A673 (cell line): Measurements from ENCODE around the gene TECR.

ENCODE experiments used
- EZH2 ChIP-seq: fragments of 200-600 bp; sonication (generic); IDR thresholded peaks from 2 replicates; pipeline ENCODE4 v1.6.1; 2017; ENCODE audit warnings: borderline replicate concordance, low read depth, mild to moderate bottlenecking, mixed read lengths, antibody characterized with exemption, low read length; ENCODE audit not compliant: poor library complexity, severe bottlenecking
- TF ChIP-seq, protein P1 (sequence below): fragments of 300-800, 200-600 bp; sonication (generic); conservative IDR thresholded peaks from 2 replicates; pipeline ENCODE4 v1.5.1; 2017; ENCODE audit warnings: low read depth, mild to moderate bottlenecking, antibody characterized with exemption, low read length, moderate library complexity, mixed read lengths

DNA sequence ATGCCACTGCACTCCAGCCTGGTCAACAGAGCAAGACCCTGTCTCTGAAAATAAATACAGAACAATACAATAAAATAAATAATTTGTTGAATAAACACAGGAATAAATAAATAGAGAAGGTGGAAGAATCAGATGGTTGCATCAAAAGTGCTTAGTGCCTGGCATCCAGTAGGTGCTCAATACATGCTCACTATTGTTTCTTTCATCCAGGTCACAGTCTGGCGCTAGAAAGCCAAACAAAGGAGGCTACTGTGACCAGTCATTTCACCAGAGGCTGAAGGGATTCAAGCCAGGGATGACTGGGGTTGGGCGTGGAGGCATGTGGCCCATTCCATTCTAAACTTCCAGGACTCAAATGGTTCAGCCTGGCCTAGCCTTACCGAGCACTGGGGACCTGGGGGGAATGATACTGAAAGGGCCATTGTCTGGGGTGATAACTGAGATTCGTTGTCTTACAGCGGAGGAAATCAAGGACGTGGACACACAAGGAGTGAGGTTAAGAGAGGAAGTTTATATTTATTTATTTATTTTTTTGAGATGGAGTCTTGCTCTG, 46.1 kb downstream of the TECR start:
- TF ChIP-seq, protein P1, sequence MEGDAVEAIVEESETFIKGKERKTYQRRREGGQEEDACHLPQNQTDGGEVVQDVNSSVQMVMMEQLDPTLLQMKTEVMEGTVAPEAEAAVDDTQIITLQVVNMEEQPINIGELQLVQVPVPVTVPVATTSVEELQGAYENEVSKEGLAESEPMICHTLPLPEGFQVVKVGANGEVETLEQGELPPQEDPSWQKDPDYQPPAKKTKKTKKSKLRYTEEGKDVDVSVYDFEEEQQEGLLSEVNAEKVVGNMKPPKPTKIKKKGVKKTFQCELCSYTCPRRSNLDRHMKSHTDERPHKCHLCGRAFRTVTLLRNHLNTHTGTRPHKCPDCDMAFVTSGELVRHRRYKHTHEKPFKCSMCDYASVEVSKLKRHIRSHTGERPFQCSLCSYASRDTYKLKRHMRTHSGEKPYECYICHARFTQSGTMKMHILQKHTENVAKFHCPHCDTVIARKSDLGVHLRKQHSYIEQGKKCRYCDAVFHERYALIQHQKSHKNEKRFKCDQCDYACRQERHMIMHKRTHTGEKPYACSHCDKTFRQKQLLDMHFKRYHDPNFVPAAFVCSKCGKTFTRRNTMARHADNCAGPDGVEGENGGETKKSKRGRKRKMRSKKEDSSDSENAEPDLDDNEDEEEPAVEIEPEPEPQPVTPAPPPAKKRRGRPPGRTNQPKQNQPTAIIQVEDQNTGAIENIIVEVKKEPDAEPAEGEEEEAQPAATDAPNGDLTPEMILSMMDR = no peak
- no peak for TF ChIP-seq EZH2
